Gastroesophageal sphincter (tissue), 3 donors: ENCODE data around the gene NR3C2.

ENCODE experiments used
- CTCF ChIP-seq, 4 experiments: fragments of 200-600 bp in 2 of 4; fragments of 450-650 bp in 2 of 4; sonication (generic) in 1 of 4; IDR thresholded peaks; one replicate each; pipeline ENCODE4 v1.5.1; 2017 to 2019; ENCODE audit warnings: antibody characterized with exemption in 4 of 4, mild to moderate bottlenecking in 2 of 4, moderate library complexity in 2 of 4
- EP300 ChIP-seq: sonication (generic); formaldehyde crosslinking; IDR thresholded peaks from one replicate; pipeline ENCODE4 v1.6.1; 2017; ENCODE audit warnings: antibody characterized with exemption, mild to moderate bottlenecking
- POLR2A ChIP-seq, 2 donors: fragments of 450-650 bp; IDR thresholded peaks; one replicate each; pipeline ENCODE4 v1.6.1; 2017; ENCODE audit warnings: antibody characterized with exemption in 2 of 2, mild to moderate bottlenecking in 2 of 2, moderate library complexity in 1 of 2
- POLR2AphosphoS5 ChIP-seq: sonication (generic); formaldehyde crosslinking; IDR thresholded peaks from one replicate; pipeline ENCODE4 v1.6.1; 2017; ENCODE audit warnings: antibody characterized with exemption

GRCh38 chr4:148120216-148120615 is 322.0 kb downstream of the NR3C2 start:
- TF ChIP-seq POLR2A (IDR thresholded peaks at IDR 0.05) (no peak), CTCF (IDR thresholded peaks at IDR 0.05) (no peak), EP300 (no peak), POLR2AphosphoS5 (no peak)
